Measurements from ENCODE around the gene FBLN1.

- TF ChIP-seq, protein P1, sequence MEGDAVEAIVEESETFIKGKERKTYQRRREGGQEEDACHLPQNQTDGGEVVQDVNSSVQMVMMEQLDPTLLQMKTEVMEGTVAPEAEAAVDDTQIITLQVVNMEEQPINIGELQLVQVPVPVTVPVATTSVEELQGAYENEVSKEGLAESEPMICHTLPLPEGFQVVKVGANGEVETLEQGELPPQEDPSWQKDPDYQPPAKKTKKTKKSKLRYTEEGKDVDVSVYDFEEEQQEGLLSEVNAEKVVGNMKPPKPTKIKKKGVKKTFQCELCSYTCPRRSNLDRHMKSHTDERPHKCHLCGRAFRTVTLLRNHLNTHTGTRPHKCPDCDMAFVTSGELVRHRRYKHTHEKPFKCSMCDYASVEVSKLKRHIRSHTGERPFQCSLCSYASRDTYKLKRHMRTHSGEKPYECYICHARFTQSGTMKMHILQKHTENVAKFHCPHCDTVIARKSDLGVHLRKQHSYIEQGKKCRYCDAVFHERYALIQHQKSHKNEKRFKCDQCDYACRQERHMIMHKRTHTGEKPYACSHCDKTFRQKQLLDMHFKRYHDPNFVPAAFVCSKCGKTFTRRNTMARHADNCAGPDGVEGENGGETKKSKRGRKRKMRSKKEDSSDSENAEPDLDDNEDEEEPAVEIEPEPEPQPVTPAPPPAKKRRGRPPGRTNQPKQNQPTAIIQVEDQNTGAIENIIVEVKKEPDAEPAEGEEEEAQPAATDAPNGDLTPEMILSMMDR (IDR thresholded peaks at IDR 0.05; ENCODE audit: low read depth, low read length), result no peak
- TF ChIP-seq EZH2phosphoT487 (IDR thresholded peaks at IDR 0.05; ENCODE audit: low read depth), result no peak
Measured at GRCh38 chr22:45537734-45538181, 35.1 kb downstream of the FBLN1 start.
